PFSK-1 (cell line): ENCODE data around the gene OSTM1.

Experiments
- POLR2AphosphoS5 ChIP-seq: IDR thresholded peaks from 2 replicates; pipeline ENCODE4 v1.6.1; 2012; ENCODE audit warnings: low read depth, mild to moderate bottlenecking, control low read depth, low read length, moderate library complexity
- SIN3A ChIP-seq: IDR thresholded peaks from 2 replicates; pipeline ENCODE4 v1.6.1; 2012; ENCODE audit warnings: mild to moderate bottlenecking, low read length, moderate library complexity, borderline replicate concordance; ENCODE audit not compliant: insufficient read depth
- TAF1 ChIP-seq: IDR thresholded peaks from 2 replicates; pipeline ENCODE4 v1.6.1; 2012; ENCODE audit warnings: low read length, control low read depth, borderline replicate concordance; ENCODE audit not compliant: insufficient read depth
- TF ChIP-seq, protein P1 (sequence below), 2 experiments: IDR thresholded peaks; 2 replicates each; pipeline versions ENCODE4 v1.6.1 to v1.8.0; 2011 to 2012; ENCODE audit warnings: low read depth in 2 of 2, low read length in 2 of 2, control low read depth in 1 of 2, inconsistent platforms in 1 of 2, mild to moderate bottlenecking in 1 of 2, moderate library complexity in 1 of 2; ENCODE audit not compliant: insufficient read depth in 1 of 2

GRCh38 chr6:108071736-108072276, 2.7 kb downstream of the OSTM1 start:
- TF ChIP-seq POLR2AphosphoS5 (no peak), SIN3A (no peak), TAF1 (no peak)
- TF ChIP-seq, protein P1, sequence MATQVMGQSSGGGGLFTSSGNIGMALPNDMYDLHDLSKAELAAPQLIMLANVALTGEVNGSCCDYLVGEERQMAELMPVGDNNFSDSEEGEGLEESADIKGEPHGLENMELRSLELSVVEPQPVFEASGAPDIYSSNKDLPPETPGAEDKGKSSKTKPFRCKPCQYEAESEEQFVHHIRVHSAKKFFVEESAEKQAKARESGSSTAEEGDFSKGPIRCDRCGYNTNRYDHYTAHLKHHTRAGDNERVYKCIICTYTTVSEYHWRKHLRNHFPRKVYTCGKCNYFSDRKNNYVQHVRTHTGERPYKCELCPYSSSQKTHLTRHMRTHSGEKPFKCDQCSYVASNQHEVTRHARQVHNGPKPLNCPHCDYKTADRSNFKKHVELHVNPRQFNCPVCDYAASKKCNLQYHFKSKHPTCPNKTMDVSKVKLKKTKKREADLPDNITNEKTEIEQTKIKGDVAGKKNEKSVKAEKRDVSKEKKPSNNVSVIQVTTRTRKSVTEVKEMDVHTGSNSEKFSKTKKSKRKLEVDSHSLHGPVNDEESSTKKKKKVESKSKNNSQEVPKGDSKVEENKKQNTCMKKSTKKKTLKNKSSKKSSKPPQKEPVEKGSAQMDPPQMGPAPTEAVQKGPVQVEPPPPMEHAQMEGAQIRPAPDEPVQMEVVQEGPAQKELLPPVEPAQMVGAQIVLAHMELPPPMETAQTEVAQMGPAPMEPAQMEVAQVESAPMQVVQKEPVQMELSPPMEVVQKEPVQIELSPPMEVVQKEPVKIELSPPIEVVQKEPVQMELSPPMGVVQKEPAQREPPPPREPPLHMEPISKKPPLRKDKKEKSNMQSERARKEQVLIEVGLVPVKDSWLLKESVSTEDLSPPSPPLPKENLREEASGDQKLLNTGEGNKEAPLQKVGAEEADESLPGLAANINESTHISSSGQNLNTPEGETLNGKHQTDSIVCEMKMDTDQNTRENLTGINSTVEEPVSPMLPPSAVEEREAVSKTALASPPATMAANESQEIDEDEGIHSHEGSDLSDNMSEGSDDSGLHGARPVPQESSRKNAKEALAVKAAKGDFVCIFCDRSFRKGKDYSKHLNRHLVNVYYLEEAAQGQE (IDR thresholded peaks at IDR 0.05; ENCODE audit: insufficient read depth in 1 of 2, low read depth in 2 of 2, low read length in 2 of 2): no peak
